UCSD-AML1 (cell line): Measurements from ENCODE around the gene PARD3B.

Source experiments
- DNase-seq: peaks from one replicate; lab custom pipeline; 2025; ENCODE audit not compliant: unreplicated experiment; lab: John Stamatoyannopoulos, UW

PARD3B gene, protein sequence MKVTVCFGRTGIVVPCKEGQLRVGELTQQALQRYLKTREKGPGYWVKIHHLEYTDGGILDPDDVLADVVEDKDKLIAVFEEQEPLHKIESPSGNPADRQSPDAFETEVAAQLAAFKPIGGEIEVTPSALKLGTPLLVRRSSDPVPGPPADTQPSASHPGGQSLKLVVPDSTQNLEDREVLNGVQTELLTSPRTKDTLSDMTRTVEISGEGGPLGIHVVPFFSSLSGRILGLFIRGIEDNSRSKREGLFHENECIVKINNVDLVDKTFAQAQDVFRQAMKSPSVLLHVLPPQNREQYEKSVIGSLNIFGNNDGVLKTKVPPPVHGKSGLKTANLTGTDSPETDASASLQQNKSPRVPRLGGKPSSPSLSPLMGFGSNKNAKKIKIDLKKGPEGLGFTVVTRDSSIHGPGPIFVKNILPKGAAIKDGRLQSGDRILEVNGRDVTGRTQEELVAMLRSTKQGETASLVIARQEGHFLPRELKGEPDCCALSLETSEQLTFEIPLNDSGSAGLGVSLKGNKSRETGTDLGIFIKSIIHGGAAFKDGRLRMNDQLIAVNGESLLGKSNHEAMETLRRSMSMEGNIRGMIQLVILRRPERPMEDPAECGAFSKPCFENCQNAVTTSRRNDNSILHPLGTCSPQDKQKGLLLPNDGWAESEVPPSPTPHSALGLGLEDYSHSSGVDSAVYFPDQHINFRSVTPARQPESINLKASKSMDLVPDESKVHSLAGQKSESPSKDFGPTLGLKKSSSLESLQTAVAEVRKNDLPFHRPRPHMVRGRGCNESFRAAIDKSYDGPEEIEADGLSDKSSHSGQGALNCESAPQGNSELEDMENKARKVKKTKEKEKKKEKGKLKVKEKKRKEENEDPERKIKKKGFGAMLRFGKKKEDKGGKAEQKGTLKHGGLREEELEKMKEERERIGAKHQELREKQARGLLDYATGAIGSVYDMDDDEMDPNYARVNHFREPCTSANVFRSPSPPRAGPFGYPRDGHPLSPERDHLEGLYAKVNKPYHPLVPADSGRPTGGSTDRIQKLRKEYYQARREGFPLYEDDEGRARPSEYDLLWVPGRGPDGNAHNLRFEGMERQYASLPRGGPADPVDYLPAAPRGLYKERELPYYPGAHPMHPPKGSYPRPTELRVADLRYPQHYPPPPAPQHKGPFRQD (N-terminal part only)

DNA sequence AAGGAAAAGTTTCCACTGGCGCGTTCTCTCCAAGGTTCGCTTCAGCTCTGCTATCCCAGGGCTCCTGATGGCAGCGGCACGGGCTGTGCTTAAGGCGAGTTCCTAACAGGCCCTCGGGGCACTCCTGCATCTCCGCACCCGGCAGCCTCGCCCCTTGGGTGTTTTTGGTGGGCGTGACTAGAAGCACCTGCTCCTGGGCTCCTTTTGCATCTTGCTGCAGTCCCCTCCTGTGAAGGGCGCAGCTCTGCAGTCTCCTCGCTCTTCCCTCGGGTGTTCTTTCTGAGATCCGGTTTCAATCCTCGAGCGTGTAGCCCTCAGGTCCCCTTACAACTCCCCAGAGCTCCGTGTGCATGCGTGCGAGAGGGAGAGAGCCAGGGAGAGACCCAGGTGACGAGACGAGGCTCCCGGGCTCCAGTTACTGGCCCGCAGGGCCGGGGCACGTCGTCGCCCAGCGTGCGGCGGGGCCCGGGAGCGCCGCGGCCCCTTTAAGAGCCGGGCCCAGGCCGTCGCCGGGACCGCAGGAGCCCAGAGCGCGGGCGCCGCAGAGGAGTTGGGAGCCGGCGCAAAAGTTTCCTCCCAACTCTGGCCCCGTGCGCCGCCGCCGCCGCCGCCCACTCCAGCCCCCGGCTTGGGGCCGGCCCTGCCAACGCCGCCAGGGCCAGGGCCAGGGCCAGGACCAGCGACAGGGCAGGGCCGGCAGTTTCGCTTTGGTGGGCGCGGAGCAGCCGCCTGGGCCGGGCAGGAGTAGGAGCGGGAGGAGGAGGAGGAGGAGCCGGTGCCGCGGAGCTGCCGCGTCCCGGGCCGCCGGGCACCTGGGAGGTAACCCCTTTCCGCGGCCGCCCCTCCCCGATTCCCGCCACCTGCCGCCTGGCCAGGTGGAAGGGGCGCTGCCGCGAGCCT lies at the start of gene PARD3B:
Gene PARD3B (plus strand): TSS at position 515 of the 900 bp plus-strand sequence. CDS start 525 bp downstream, outside the sequence.
- DNase-seq: peak; percentile 12

DNA sequence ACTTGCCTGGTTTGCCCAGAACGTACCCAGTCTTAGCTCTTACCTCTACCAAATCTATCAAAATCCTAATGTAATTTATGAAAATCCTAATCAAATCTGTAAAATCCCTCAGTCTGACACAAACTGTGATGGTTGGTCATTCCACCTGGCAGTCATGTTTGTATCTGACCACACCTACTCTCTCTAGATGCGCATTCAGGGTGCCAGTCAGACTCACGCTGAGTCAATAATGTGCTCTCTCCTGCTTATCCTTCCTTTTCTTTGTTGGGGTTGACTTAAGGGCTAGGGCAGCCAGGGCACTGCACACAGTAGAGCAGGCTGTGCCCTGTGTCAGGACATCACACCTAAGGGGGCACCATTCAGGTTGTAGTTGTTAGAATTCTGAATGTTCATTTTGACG lies 48.5 kb upstream of the PARD3B start:
- DNase-seq: no peak

DNA sequence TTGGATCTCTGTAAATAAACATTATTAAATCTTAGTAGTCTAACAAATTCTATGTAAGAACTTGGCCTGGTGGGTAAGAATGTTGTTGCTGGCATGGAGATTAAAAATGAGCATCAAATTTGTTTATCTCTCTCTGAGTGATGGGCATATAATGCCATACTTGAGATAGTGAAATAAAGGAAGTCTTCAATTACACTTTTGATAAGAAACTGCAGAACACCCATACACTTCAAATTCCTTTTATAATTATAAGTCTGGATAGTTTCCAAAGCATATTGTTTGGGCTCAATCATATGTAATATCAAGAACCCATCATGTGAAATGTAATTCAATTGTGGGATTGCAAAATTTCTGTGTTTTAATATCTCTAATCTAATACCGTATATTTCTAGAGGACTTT lies 47.4 kb upstream of the PARD3B start:
- DNase-seq: no peak

DNA sequence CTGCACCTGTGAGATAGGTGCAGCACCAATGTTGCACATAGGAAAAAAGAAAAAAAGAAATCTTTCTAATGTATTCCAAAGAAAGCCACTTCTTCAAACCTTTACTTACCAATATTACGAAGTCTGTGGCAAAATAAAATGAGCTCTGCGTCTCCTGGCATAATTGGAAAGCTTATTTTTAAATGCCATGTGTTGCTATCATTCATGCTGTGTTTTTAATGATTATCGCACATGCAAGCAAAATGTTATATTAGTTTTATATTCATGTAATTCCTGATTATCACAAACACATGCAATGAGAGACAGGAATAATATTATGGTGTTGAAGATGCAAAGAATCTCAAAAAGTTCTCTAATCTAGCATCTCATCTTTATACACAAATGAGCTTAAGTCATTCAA lies 47.0 kb upstream of the PARD3B start:
- DNase-seq: no peak

DNA sequence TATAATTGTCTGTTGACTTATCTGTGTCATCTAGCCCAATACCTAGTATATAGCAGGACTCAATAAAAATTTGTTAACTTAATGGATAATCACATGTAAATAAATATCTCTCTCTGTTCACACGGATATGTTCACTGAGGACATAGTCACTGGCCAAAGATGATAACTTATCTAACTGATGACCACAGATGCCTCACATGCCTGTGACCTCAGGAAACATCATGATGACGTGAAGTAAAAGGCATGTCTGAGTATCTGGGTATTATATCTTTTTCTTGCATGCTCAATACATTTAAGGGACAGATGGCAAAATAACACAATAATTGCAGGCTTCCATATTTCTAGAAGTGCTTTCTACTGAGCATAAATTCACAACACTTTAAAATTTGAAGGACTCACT lies 41.4 kb upstream of the PARD3B start:
- no peak for DNase-seq

DNA sequence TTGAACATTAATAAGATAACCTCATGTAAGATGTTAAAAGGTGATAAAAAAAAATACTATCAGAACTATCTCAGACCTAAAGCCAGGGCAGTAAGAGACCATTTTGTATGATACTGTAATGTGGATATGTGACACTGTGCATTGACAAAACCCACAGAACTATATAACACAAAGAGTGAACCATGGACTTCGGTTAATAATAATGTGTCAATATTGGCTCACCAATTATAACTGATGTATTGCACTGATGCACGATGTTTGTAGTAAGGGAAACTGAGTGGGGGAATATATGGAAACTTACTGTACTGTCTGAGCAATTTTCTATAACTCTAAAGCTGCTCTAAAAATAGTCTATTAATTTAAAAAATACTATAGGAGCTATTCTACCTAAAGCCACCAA lies 40.7 kb upstream of the PARD3B start:
- DNase-seq: no peak

DNA sequence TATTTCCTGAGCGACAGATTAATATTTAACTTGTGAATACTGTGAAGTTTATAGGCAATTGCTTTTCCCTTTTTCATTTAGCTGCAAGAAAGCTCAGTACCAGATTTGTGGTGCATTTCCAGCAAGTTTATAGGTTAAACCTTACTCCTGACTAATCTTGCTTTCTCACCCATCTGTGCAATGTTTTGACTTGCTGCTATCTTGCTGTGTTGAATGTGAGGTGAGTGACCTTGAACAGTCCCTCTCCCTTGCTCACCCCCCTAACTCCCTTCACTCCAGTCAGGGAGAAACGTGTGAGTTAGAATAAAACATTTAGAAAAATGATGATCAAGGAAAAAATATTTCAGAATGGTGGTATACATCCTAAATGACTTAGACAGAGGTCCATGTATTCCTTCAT lies 39.8 kb upstream of the PARD3B start:
- no peak for DNase-seq

DNA sequence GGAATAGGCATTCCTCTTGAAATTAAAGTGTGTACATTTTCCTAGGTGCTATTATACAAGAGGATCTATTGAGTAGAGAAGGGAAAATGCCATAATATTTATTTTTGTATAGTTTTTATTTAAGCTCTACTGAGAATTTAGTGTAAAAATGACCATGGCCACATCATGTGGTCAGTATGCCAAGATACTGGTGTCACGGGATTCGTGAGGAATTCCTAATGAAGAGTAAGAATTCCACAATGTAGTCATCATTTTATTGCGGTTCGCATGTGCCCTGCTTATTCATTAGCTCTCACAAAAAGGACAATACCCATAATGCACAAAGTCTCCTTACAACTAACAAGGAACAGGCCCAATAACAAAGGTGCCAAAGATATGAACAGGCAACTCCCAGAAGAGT lies 39.3 kb upstream of the PARD3B start:
- no peak for DNase-seq

DNA sequence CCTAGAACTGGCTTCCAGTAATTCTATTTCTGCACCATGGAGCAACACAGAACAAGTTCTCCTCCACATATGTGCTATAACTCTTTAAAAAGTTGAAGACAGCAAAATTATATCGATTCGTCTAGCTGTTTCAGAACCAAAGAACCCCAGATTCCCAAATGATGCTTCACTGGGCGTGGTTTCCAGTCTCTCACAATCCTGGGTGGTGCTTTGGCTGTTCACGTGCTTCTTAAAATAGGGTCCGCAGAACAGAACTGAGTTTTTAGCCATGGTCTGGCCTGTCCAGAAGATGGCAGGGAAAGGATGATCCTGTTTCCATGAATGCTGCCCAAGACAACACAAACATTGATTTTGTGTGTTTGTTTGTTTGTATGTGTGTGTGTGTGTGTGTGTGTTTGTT lies 37.6 kb upstream of the PARD3B start:
- no peak for DNase-seq

DNA sequence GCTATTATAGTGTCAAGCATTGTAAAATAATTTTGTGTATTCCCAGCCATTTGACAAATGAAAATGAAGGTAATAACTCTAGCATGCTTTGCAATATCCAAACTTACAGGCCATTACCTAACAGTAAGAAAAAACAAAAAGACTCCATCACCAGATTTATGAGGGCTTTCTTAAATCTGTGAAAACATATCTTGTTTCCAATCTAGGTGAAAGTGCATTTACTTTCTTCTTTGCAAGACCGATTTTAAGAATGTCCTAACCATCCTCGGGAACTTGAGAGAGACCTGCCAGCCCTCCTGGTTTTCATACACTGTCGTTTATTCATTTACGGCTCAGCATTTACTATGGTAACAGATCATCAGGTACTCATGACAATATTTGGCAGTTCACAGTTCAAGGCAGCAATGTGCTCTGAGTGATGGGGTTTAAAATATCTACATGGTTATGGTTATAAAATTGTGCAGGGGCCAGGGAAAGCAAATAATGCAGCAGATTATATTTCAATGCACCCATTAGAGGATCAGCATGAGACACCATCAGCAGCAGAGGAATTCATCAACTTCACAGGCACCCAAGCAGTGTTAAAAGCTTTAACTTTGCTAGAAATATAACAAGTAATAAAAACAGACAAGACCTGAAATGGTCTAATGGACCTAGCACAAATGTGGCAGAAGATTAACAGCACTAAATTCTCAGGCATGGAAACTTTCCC lies 34.4 kb upstream of the PARD3B start:
- no peak for DNase-seq

DNA sequence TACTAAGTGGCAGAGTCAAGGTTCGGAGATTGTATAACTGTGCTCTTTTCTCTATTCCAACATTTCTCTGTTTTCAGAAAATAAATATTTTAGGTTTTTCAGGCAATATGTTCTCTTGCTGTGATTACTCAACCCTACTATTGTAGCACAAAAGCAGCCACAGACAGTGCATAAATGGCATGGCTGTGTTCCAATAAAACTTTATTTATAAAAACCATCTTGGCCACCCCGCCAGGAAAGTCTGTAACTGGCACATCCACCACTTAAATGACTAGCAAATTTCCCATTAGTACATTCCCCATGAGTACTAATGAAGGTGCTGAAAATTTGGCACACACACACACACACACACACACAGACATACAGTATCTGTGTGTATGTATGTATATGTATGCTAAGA lies 30.8 kb upstream of the PARD3B start:
- no peak for DNase-seq

DNA sequence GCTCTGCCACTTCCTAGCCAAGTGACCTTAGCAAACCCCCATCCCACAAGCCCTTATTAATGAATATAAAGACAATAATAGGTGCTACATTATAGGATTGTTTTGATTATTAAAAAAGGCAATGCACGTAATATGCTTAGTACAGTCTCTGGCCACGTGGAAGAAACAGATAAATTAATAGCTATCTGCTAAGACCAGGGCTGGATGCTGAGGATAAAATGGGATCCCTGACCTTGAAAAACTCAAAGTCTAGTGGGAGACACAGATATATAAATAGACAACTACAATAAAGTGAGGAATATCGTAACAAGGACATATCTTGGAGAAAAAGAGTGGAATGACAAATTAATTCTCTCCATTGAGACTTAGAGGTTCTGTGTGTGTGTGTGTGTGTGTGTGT lies 29.9 kb upstream of the PARD3B start:
- DNase-seq: no peak

DNA sequence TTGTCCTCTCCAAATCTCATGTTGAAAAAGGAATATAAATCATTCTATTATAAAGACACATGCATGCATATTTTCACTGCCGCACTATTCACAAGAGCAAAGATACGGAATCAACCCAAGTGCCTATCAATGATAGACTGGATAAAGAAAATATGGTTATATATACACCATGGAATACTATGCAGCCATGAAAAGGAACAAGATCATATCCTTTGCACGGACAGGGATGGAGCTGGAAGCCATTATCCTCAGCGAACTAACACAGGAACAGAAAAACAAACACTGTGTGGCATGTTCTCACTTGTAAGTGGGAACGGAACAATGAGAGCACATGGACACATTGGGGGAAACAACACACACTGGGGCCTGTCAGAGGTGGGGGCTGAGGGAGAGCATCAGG lies 28.1 kb upstream of the PARD3B start:
- no peak for DNase-seq

DNA sequence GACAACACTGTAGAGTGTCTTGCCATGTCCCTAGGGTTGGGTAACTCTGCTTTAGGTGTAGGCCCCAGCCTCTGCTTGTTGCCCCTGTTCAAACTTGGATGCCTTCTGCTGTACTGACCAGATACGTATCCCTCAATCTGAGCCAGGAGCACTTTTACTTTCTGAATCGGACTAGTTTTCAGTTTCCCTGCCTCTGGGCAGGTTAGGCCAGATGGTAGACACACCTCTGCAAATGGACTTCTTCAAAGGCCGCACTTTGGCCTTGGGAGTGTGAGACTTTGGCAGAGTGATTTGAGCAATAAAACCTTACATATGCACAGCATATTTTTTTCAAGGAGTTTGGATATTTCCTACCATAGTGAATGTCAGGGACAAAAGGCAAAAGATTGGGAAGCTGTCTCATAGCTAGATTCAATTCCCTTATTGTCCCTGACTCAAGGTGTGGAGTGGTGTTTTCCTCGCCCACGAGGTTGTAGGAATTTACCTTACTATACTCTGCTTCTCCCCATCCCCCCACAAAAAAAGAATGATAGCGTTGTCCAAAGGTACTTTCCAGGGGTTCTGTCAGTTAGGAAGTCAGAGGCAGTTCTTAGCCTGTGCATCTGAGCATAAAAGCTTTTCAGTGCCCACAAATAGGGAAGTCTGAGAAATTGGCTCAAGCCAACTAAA lies 15.3 kb upstream of the PARD3B start:
- DNase-seq: no peak

DNA sequence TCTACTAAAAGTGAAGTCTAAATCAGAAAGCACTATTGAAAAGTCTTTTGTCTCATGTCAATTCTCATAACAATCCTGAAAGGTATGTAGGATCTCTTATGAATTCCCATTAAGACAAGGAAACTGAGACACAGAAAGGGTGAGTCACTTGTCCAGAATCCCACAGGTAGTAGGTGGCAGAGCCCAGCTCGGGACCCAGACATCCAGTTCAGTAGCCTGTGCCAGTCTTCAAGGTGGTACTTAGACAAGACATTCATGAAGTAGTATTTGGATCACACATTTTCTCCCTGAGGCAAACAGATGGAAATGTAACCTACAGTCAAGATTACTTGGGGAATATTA lies 14.8 kb upstream of the PARD3B start:
- no peak for DNase-seq

DNA sequence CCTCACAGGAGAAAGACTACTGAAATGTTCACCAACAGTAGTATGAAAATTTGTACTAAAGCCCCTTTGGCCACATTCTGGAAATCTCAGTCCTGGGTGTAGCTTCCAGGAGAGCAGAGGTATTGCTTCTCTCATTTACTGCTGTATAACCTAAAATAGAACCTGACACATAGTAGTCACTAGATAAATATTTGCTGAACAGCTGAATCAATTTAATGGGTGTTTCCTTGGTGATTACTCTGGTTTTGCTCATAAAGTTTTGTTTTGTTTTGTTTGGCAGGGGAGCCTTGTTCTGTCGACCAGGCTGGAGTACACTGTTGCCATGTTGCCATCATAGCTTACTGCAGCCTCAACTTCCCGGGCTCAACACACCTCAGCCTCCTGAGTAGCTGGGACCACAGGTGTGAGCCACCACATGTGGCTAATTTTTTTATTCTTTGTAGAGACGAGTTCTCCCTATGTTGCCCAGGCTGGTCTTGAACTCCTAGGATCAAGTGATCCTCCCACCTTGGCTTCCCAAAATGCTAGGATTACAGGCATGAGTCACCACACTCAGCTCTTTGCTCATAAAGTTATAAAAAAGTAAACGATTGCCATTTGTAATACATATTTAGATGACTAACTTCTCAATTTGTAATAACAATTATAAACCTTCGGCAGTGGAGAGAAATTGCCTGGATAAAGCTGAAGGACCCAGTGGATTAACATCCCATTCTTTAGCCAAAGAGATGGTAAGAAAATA lies 11.5 kb upstream of the PARD3B start:
- no peak for DNase-seq

DNA sequence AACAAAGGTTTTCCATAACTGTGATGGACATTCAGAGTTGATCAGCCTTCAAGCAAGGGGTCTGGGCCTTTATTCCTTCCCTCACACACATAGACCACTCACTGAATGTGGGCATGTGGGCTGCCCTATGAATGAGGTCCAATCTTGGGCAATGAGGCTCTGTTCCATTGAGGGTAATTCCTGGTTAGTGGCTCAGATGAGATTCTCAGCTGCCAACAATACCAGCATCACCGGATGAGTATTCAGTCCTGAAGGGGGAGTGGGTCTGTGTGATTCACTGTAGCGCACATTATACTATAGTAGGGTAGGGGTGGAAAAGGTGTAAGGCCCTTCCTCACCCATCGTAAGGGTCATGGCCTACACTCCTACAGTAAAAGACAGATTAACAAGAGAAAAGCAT lies 9.9 kb upstream of the PARD3B start:
- no peak for DNase-seq

DNA sequence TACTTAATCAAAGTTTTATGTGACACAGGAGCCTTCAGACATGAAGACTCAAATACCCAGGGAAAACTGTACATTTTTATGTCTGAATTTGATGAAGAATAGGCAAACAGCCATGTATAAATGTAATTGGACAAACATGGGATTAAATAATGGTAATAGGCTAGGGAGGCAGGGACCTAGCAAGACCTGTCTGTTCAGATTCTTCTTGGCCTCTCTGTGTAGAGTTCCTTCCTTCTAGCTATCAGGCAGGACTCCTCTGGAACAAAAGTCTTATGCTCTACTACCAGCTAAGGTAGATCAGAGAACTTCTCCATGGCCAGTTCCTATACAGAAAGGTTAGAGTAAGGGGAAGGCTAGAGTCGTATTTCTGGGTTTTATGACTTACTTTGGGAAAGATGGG lies 9.5 kb upstream of the PARD3B start:
- DNase-seq: no peak
